Activated T-cell treated with anti-CD3 and anti-CD28 coated beads, Interleukin-2, amount 50 U/mL, for 72 hours (primary cell): ENCODE data around the gene C1orf105. TPM values are rescaled to one million over a fixed set of nuclear protein-coding genes. Genes with fewer than 3 reads are reported as not detected.
"Not testable (repeated sequence)": the region's sequence is repeated elsewhere in the genome, so short reads cannot be mapped to it uniquely, and the experiment has no call there.

Experiments
- ATAC-seq, 2 donors: fragments of 150-1000 bp; cut with Tn5 transposase; replicated peaks in 1 of 2; 2 replicates each; pipeline ENCODE4 v1.10.0; 2021; ENCODE audit warnings: moderate library complexity in 2 of 2, mild to moderate bottlenecking in 1 of 2
- DNase-seq, 2 donors: peaks; one replicate each; pipeline ENCODE4 v3.0.0; 2021 to 2022; ENCODE audit warnings: mixed read lengths in 1 of 2
- H3K27ac Mint-ChIP-seq: one replicate; pipeline ENCODE4 v1.8.0; 2022; ENCODE audit warnings: mild to moderate bottlenecking, moderate library complexity, mixed read lengths
- H3K27me3 Mint-ChIP-seq: one replicate; pipeline ENCODE4 v1.8.0; 2022; ENCODE audit warnings: low read depth, mixed read lengths
- H3K36me3 Mint-ChIP-seq, 2 donors: one replicate each; pipeline ENCODE4 v1.8.0; 2022; ENCODE audit warnings: mixed read lengths in 2 of 2, mild to moderate bottlenecking in 1 of 2; ENCODE audit not compliant: insufficient read depth in 2 of 2
- H3K4me1 Mint-ChIP-seq: one replicate; pipeline ENCODE4 v1.8.0; 2022; ENCODE audit warnings: low read depth, mixed read lengths
- H3K4me3 Mint-ChIP-seq, 2 donors: one replicate each; pipeline ENCODE4 v1.8.0; 2022; ENCODE audit warnings: mild to moderate bottlenecking in 2 of 2, mixed read lengths in 2 of 2, moderate library complexity in 2 of 2
- H3K9me3 Mint-ChIP-seq, 2 donors: one replicate each; pipeline ENCODE4 v1.8.0; 2022; ENCODE audit warnings: mixed read lengths in 2 of 2
- total RNA-seq, 2 donors: library from RNA; stranded (reverse); gene quantifications; one replicate each; pipeline ENCODE4 v1.2.3, GENCODE V29; 2022

C1orf105 gene
- total RNA-seq: not detected

- H3K9me3 Mint-ChIP-seq: no peaks in the 10 kb centered on the region
- no peaks in the 10 kb centered on the region for H3K27me3 Mint-ChIP-seq
- no peak within 1 kb of the TSS for H3K4me3 Mint-ChIP-seq
- no peak within 1 kb of the TSS for H3K27ac Mint-ChIP-seq
- no peak for ATAC-seq
- no peaks in the 10 kb centered on the region for H3K36me3 Mint-ChIP-seq
- DNase-seq: no peak
- peaks cover 3% of the 10 kb centered on the region for H3K4me1 Mint-ChIP-seq
Measured at GRCh38 chr1:172420385-172420784, at the start of gene C1orf105. C1orf105 (plus strand) TSS chr1:172420685; CDS start chr1:172420886, 201 bp downstream.

GRCh38 chr1:172371646-172372045, 48.8 kb upstream of the C1orf105 start:
- ATAC-seq, H3K27me3 Mint-ChIP-seq, DNase-seq, H3K4me3 Mint-ChIP-seq, H3K27ac Mint-ChIP-seq: not testable (repeated sequence)
- H3K36me3 Mint-ChIP-seq: peaks cover 9 to 19% of the 10 kb centered on the region in 2 donors
- H3K4me1 Mint-ChIP-seq: peaks cover 12% of the 10 kb centered on the region
- H3K9me3 Mint-ChIP-seq: peaks cover 10 to 15% of the 10 kb centered on the region in 2 donors

- no peak overlapping the region for H3K27ac Mint-ChIP-seq
- peaks cover 1 to 3% of the 10 kb centered on the region in 2 donors for H3K9me3 Mint-ChIP-seq
- no peak for DNase-seq
- H3K27me3 Mint-ChIP-seq: no peaks in the 10 kb centered on the region
- H3K4me1 Mint-ChIP-seq: peaks cover 13% of the 10 kb centered on the region
- no peak overlapping the region for H3K4me3 Mint-ChIP-seq
- peaks cover 3 to 4% of the 10 kb centered on the region in 2 donors for H3K36me3 Mint-ChIP-seq
- no peak for ATAC-seq
Measured at GRCh38 chr1:172373864-172374263, 46.6 kb upstream of the C1orf105 start.

DNA sequence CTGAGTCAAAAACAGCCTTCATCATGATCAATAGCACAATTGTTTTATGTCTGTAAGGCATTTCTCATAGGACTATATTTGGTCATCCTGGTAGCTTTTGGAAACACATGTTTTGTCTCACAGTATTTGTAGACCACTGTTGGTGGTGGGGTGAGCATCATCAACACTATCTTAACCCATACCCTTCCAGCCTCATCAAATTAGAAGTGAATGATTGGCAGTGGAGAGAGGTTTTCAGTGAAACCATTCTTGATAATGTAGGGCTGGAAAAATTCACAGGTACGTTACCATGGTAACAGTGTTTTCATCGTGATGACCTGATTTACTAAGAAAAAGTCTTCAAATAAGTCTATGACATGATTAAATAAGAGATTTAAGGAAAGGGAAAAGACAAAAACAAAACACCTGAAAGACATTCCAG, 45.3 kb upstream of the C1orf105 start:
- Mint-ChIP-seq H3K36me3 (no peaks in the 10 kb centered on the region), H3K4me3 (peak overlapping the region in 1 of 2 donors; percentile 51), H3K9me3 (no peaks in the 10 kb centered on the region), H3K27ac (no peak overlapping the region), H3K27me3 (no peaks in the 10 kb centered on the region), H3K4me1 (peaks cover 18% of the 10 kb centered on the region)
- ATAC-seq (peak; percentile 78 to 94), DNase-seq (no peak)

DNA sequence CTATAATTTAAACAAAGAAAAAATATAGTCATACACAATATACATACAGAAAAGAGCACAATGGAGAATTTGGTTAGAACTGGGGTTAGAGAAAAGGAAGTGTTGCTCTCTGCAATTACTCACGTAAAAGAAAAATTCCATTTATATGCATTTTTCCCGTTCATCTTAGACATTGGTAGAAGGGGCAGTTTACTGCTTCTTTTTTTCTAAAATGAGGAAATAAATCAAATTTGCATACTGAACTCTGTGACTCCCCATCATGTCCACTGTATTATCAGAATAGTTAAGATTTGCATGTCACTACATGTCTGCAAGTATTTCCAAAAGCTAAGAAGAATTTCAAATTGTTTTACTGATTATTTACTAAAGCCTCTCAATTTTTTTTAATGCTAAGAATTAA, 44.1 kb upstream of the C1orf105 start:
- Mint-ChIP-seq H3K27me3 (no peaks in the 10 kb centered on the region), H3K36me3 (no peaks in the 10 kb centered on the region), H3K9me3 (no peaks in the 10 kb centered on the region), H3K27ac (no peak overlapping the region), H3K4me1 (peaks cover 29% of the 10 kb centered on the region), H3K4me3 (no peak overlapping the region)
- DNase-seq: no peak
- no peak for ATAC-seq

DNA sequence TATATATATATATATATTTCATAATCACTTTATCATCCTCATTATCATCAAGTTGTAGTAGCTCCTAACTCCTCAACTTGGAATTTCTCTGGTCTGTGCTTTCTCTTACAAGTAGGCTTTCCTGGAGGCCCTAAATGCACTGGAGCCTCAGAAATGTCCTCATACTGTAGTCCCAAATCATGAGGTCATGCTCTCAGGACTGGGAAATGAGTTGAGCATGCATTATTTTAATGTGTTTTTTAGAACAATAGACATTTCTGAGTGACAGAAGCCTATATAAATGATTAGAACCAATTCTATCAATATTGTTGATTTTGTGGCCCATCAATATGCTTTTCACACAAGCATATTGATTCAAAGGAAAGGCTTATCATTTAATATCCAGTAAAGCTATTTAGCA, 42.9 kb upstream of the C1orf105 start:
- Mint-ChIP-seq H3K27ac (no peak overlapping the region), H3K27me3 (no peaks in the 10 kb centered on the region), H3K4me3 (no peak overlapping the region), H3K4me1 (peaks cover 29% of the 10 kb centered on the region), H3K36me3 (no peaks in the 10 kb centered on the region), H3K9me3 (no peaks in the 10 kb centered on the region)
- ATAC-seq (no peak), DNase-seq (no peak)

- H3K4me1 Mint-ChIP-seq: peaks cover 29% of the 10 kb centered on the region
- H3K4me3 Mint-ChIP-seq: no peak overlapping the region
- H3K27me3 Mint-ChIP-seq: no peaks in the 10 kb centered on the region
- H3K27ac Mint-ChIP-seq: no peak overlapping the region
- DNase-seq (no peak), ATAC-seq (no peak)
- H3K36me3 Mint-ChIP-seq: no peaks in the 10 kb centered on the region
- no peaks in the 10 kb centered on the region for H3K9me3 Mint-ChIP-seq
Measured at GRCh38 chr1:172378109-172378760, 42.2 kb upstream of the C1orf105 start.

DNA sequence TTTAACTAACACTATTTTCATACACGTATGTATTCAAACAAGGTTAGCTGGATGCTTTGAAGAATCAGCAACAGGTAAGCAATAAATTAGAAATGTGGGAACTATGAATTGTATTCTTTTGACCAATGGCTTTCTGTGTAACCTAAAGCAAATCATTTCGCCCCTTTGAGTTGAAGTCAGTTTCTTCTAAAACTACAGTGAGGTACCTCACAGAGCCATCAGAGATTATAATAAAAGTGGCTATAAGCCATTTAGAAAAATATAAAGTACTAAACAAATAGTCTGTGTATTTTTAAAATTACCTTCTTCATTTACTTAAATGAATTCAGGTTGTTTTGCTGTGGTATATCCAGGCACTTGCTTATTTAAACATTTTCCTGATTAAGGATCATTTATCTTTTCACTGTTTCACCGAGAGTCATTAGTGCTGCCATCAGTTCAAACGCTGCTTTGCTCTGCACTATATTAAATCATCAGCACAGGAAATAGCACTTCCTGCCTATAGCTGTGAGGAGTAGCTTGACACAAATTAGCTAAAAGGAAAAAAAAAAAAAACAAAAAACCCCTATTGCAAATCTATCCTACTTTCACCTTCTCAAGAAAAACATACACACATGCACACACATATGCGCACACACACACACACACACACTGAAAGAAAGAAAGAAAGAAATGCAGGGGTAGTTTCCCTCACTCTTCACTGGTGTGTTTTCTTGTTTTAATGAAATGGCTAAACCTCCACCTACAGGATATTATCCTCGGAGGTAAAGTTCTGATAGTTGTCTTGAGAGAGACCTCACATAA, 39.8 kb upstream of the C1orf105 start:
- H3K27me3 Mint-ChIP-seq: no peaks in the 10 kb centered on the region
- H3K27ac Mint-ChIP-seq: peak overlapping the region; percentile 1
- DNase-seq (no peak), ATAC-seq (peak; percentile 83 to 95)
- no peaks in the 10 kb centered on the region for H3K36me3 Mint-ChIP-seq
- H3K4me1 Mint-ChIP-seq: peaks cover 24% of the 10 kb centered on the region
- peak overlapping the region; percentile 49 to 58 for H3K4me3 Mint-ChIP-seq
- H3K9me3 Mint-ChIP-seq: no peaks in the 10 kb centered on the region

- DNase-seq (no peak), ATAC-seq (no peak)
- Mint-ChIP-seq H3K27ac (peak overlapping the region; percentile 33), H3K9me3 (no peaks in the 10 kb centered on the region), H3K4me3 (peak overlapping the region in 1 of 2 donors; percentile 29), H3K4me1 (peaks cover 16% of the 10 kb centered on the region), H3K27me3 (no peaks in the 10 kb centered on the region), H3K36me3 (no peaks in the 10 kb centered on the region)
Measured at GRCh38 chr1:172381946-172382345, 38.5 kb upstream of the C1orf105 start.

DNA sequence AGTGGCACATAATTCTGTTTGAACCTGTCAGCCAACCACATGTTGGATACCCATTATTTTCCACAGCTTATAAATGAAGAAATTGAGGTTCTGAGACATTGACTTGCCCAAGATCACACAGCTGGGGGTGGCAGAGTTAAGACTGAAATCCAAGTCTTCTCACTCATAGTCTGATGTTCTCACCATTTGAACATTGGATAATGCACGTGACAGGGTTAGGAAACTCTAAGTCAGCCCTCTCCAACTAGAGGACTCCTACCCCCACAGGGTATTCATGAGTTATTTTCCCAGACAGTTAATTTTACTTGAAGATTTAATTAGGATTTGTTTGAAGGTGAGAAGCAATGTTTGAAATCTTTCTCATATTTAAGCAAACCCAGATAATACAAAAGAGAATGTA, 38.1 kb upstream of the C1orf105 start:
- H3K36me3 Mint-ChIP-seq: no peaks in the 10 kb centered on the region
- DNase-seq: no peak
- no peaks in the 10 kb centered on the region for H3K27me3 Mint-ChIP-seq
- no peak for ATAC-seq
- peaks cover 16% of the 10 kb centered on the region for H3K4me1 Mint-ChIP-seq
- H3K4me3 Mint-ChIP-seq: no peak overlapping the region
- H3K27ac Mint-ChIP-seq: no peak overlapping the region
- no peaks in the 10 kb centered on the region for H3K9me3 Mint-ChIP-seq

- Mint-ChIP-seq H3K9me3 (no peaks in the 10 kb centered on the region), H3K27me3 (no peaks in the 10 kb centered on the region), H3K4me1 (peaks cover 16% of the 10 kb centered on the region), H3K36me3 (no peaks in the 10 kb centered on the region), H3K27ac (no peak overlapping the region), H3K4me3 (no peak overlapping the region)
- no peak for ATAC-seq
- DNase-seq: no peak
Measured at GRCh38 chr1:172382990-172383389, 37.5 kb upstream of the C1orf105 start.

DNA sequence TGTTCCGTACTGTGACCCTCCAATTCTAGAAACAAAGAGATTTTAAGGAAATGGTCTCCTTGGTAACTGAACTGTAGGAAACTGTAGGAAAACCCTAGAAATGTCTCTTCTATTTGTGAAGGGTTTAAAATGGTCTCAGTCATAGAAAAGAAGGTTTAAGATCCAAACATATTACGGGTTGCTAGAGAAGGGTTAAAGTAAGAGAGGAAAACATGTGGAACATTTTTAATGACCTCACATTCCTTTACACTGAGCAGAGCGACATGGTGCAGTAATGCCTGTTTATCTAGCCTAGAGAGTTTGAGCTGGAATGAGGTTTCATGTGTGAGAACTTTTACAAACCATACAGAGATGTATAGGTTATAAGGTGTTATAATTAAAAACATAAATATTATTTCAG, 36.9 kb upstream of the C1orf105 start:
- H3K9me3 Mint-ChIP-seq: no peaks in the 10 kb centered on the region
- DNase-seq: no peak
- H3K27ac Mint-ChIP-seq: no peak overlapping the region
- no peak for ATAC-seq
- H3K27me3 Mint-ChIP-seq: no peaks in the 10 kb centered on the region
- H3K4me1 Mint-ChIP-seq: peaks cover 16% of the 10 kb centered on the region
- no peaks in the 10 kb centered on the region for H3K36me3 Mint-ChIP-seq
- H3K4me3 Mint-ChIP-seq: no peak overlapping the region

DNA sequence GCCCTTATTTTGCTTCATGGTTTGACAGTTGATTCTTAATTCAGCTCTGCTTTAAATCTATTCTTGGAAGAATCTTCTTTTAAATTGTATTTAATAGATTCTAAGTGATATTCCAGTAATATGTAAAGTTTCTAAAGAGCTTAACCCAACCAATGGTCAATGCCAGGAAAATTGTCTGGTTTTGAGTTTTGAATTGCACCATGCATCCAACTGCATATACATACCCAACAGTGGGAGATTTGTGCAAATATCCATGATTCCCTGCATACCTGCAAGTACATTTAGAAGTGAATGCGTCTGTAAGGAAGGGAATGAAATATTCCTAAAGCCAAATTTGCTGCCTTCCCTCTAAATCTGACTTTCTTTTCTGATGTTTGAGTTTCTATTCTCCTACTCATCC, 35.8 kb upstream of the C1orf105 start:
- no peak overlapping the region for H3K27ac Mint-ChIP-seq
- DNase-seq (no peak), ATAC-seq (no peak)
- peaks cover 16% of the 10 kb centered on the region for H3K4me1 Mint-ChIP-seq
- no peak overlapping the region for H3K4me3 Mint-ChIP-seq
- H3K9me3 Mint-ChIP-seq: no peaks in the 10 kb centered on the region
- H3K27me3 Mint-ChIP-seq: no peaks in the 10 kb centered on the region
- no peaks in the 10 kb centered on the region for H3K36me3 Mint-ChIP-seq
